ENCODE measurements around the gene FAM53A.
"Not testable (repeated sequence)": the region's sequence is repeated elsewhere in the genome, so short reads cannot be mapped to it uniquely, and the experiment has no call there.

Gene FAM53A

GRCh38 chr4:1685235-1686150 lies 1.4 kb upstream of the FAM53A start:
- DNase-seq (ENCODE audit: low read depth, low spot score) = no peak

GRCh38 chr4:1684506-1685234 lies 557 bp upstream of the FAM53A start:
- DNase-seq (ENCODE audit: low read depth, low spot score) = peak; percentile 29

GRCh38 chr4:1683261-1683735 lies 815 bp downstream of the FAM53A start:
- DNase-seq (ENCODE audit: low read depth, low spot score) = peak; percentile 39

- no peak for DNase-seq (ENCODE audit: low read depth, low spot score)
These were observed 1.3 kb downstream of the FAM53A start for GRCh38 chr4:1682860-1683259.

GRCh38 chr4:1678244-1678643 lies 5.9 kb downstream of the FAM53A start:
- no peak for DNase-seq (ENCODE audit: low read depth, low spot score)

GRCh38 chr4:1676605-1677525 lies 7.2 kb downstream of the FAM53A start:
- DNase-seq (ENCODE audit: low read depth, low spot score) = no peak

- DNase-seq (ENCODE audit: low read depth, low spot score) = no peak
These were observed 8.3 kb downstream of the FAM53A start for GRCh38 chr4:1675802-1676137.

GRCh38 chr4:1675136-1675801 lies 8.8 kb downstream of the FAM53A start:
- no peak for DNase-seq (ENCODE audit: low read depth, low spot score)

GRCh38 chr4:1674682-1675081 lies 9.4 kb downstream of the FAM53A start:
- DNase-seq (ENCODE audit: low read depth, low spot score) = no peak

GRCh38 chr4:1673671-1674070 lies 10.4 kb downstream of the FAM53A start:
- no peak for DNase-seq (ENCODE audit: low read depth, low spot score)

- not testable (repeated sequence) for DNase-seq (ENCODE audit: low read depth, low spot score)
These were observed 13.1 kb downstream of the FAM53A start for GRCh38 chr4:1671011-1671410.

GRCh38 chr4:1670279-1670678 lies 13.8 kb downstream of the FAM53A start:
- DNase-seq (ENCODE audit: low read depth, low spot score) = no peak

- DNase-seq (ENCODE audit: low read depth, low spot score) = no peak
These were observed 14.3 kb downstream of the FAM53A start for GRCh38 chr4:1669850-1670249.

GRCh38 chr4:1669270-1669669 lies 14.8 kb downstream of the FAM53A start:
- DNase-seq (ENCODE audit: low read depth, low spot score) = no peak

- DNase-seq (ENCODE audit: low read depth, low spot score) = no peak
These were observed 15.6 kb downstream of the FAM53A start for GRCh38 chr4:1668488-1668840.

- DNase-seq (ENCODE audit: low read depth, low spot score) = no peak
These were observed 16.8 kb downstream of the FAM53A start for GRCh38 chr4:1667273-1667672.

GRCh38 chr4:1666391-1666790 lies 17.7 kb downstream of the FAM53A start:
- no peak for DNase-seq (ENCODE audit: low read depth, low spot score)

GRCh38 chr4:1664141-1664540 lies 20.0 kb downstream of the FAM53A start:
- DNase-seq (ENCODE audit: low read depth, low spot score) = no peak

GRCh38 chr4:1663549-1663948 lies 20.6 kb downstream of the FAM53A start:
- DNase-seq (ENCODE audit: low read depth, low spot score) = no peak

- no peak for DNase-seq (ENCODE audit: low read depth, low spot score)
These were observed 22.4 kb downstream of the FAM53A start for GRCh38 chr4:1661695-1662094.

- DNase-seq (ENCODE audit: low read depth, low spot score) = no peak
These were observed 23.0 kb downstream of the FAM53A start for GRCh38 chr4:1660948-1661677.

Measured in brain pericyte (primary cell).